Activated CD8-positive, alpha-beta memory T cell treated with anti-CD3 and anti-CD28 coated beads for 48 hours (primary cell): ENCODE data around the gene HSPBP1.
"Not testable (repeated sequence)": the region's sequence is repeated elsewhere in the genome, so short reads cannot be mapped to it uniquely, and the experiment has no call there.

Experiments
- DNase-seq, 3 experiments: peaks; one replicate each; pipeline ENCODE4 v3.0.0-alpha.2; 2020; ENCODE audit warnings: low read depth in 2 of 3, low spot score in 2 of 3

HSPBP1 gene

DNA sequence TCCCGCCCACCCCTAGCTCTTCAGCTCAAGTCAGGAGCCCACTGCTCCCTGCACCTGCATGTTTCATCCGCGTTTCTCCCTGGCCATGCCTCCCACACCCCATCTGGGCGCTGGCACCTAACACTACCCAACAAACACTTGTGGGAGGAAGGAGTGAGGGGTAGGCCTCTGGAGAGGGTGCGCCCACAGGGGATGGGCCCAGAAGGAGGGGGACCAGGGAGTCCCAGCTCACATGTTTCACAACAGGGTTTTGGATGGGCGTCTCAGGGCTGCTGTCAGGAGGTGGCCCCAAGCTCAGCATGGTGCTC, 39.2 kb downstream of the HSPBP1 start:
- DNase-seq = no peak

- no peak for DNase-seq
Observed at GRCh38 chr19:55239004-55239403, 40.9 kb downstream of the HSPBP1 start.

GRCh38 chr19:55238030-55238429, 41.9 kb downstream of the HSPBP1 start:
- DNase-seq = no peak

- no peak for DNase-seq
Observed at GRCh38 chr19:55232986-55233385, 46.9 kb downstream of the HSPBP1 start.

DNA sequence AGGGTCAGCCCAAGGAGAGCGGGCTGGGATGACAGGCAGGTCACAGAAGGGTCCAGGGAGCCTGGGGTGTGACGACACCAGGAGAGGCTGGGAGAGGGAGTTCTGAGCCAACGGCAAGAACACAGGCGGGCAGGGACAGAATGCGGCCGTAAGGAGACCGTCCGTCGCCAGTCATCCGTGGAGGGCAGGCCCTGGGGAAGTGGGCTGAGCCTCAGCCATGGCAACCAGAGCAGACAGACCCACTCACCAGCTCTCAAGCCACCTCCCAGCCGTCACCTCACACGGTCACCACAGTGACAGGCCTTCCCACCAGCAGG, 47.7 kb downstream of the HSPBP1 start:
- DNase-seq = no peak

- no peak for DNase-seq
Observed at GRCh38 chr19:55231391-55232285, 48.3 kb downstream of the HSPBP1 start.

- no peak for DNase-seq
Observed at GRCh38 chr19:55230780-55231179, 49.1 kb downstream of the HSPBP1 start.

DNA sequence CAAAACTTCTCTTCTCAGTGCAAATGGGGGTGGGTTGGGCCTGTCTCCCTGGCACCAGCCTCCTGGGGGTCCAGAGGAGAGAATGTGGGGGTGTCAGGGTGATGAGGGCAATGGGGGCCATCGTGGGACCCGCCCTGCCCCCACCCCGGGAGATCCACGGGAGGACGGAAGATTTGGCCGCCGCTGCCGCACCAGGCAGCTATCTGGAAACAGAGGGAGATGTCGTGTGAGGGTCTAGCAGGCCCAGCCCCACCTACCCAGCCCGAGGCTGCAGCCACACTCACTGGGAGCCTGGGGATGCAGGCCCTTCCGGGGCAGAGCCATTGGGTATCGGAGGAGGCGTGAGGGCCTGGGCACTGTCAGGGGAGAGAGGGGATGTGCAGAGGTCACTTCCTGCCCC, 49.6 kb downstream of the HSPBP1 start:
- DNase-seq = no peak

DNA sequence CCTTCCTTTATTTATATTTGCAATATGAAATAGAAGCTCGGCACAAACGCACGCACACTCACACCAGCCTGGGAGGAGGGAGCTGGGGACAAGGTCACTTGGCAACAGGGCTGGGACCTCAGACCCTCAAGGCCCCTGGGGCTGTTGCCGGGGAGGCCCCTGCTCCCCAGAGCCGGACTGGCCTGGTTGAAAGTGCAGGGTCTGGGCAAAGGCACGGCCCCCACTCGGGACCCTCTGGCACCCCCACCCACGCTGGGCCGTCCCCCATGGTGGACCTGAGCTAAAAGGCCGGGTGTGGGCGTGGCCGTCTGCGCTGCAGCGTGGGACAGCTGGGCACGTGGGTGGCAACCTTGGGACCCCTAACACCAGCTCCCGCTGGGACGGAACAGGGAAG, 50.1 kb downstream of the HSPBP1 start:
- no peak for DNase-seq

- no peak for DNase-seq
Observed at GRCh38 chr19:55229145-55229788, 50.6 kb downstream of the HSPBP1 start.

DNA sequence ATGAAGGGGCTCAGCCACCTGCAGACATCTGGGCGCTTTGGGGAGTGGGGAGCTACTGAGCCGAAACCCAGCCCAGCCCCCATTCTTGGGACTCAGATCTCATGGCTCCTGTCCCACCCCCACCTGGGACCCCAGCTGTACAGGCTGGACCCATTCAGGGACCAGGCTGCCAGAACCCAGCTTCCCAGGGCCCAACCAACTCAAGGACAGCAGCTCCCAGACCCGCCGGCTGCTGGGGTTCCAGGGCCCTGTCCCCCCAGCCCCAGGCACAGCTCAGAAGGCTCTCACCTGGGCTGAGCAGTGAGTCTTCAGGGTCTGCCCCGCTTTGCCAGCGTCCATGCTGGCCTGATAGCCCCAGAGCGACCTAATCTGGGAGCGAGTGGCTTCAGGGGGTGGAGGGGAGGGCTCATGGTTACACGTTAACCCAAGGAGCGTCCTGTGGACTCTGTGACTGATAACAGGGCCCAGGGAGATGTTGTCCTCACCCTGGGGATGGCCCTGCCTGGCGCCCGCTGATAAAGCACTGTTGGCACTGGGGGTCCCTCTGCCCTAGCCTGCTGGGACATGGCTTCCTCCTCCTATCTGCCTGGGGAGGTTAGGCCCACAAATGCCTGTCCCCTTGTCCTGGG, 51.4 kb downstream of the HSPBP1 start, which contains the start of gene TMEM86B:
Gene TMEM86B, minus strand, starts transcription at position 361 of the 629 bp plus-strand sequence. Its CDS starts 22 bp downstream, at position 339.
- no peak for DNase-seq

GRCh38 chr19:55228015-55228391, 51.9 kb downstream of the HSPBP1 start:
- DNase-seq = no peak

GRCh38 chr19:55227241-55228014, 52.5 kb downstream of the HSPBP1 start:
- DNase-seq = no peak

DNA sequence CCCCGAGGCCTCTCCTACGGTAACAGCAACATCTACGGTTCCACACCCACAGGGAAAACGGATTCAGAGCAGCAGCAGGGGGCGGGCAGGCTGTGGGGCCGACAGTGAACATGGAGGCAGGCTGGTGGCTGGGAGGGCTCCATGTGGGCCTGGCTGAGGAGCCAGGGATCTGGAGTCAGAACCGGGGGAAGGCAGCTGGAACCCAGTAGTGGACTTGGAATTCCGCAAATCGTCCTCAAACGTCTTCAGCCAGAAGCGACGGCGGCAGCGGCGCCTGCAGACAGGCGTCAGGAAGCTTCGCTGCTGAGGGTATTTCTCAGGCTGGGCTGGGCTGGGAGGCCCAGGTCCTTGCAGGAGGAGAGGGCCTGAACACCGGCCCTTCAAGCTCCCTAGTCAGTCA, 53.1 kb downstream of the HSPBP1 start:
- no peak for DNase-seq

DNA sequence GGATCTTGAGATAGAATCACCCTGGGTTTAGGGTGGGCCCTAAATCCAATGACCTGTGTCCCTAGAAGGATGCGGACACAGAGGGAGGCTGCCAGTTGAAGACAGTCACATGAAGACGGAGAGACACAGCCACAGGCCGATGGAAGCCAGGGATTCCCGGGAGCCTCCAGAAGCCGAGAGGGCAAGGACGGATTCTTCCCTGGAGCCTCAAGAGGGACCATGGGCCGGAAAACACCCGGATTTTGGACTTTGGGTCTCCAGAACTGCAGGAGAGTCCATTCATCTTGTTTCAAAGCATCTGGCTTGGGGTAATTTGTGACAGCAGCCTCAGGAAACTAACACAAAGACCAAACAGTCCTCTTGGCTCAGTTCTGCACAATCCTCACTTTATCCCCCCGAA, 53.6 kb downstream of the HSPBP1 start:
- no peak for DNase-seq

DNA sequence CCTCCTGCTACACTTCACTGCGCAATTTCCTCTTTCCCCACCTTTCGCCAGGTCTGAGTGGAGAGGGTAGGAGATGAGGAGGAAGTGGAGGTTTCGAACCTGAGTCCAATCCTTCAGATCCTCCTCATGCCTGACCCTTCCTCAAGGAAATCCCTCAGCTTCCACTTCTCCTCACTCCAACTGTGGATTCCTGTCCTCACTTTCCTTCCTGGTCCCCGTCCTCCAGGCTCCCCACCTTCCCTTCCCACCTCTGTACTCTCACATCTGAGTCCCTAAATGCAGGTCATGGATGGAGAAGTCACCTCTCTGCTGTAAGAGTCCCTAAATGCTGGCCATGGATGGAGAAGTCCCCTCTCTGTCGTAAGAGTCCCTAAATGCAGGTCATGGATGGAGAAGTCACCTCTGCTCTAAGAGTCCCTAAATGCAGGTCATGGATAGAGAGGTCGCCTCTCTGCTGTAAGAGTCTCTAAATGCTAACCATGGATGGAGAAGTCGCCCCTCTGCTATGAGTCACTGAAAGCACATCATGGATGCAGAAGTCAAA, 54.4 kb downstream of the HSPBP1 start:
- no peak for DNase-seq

DNA sequence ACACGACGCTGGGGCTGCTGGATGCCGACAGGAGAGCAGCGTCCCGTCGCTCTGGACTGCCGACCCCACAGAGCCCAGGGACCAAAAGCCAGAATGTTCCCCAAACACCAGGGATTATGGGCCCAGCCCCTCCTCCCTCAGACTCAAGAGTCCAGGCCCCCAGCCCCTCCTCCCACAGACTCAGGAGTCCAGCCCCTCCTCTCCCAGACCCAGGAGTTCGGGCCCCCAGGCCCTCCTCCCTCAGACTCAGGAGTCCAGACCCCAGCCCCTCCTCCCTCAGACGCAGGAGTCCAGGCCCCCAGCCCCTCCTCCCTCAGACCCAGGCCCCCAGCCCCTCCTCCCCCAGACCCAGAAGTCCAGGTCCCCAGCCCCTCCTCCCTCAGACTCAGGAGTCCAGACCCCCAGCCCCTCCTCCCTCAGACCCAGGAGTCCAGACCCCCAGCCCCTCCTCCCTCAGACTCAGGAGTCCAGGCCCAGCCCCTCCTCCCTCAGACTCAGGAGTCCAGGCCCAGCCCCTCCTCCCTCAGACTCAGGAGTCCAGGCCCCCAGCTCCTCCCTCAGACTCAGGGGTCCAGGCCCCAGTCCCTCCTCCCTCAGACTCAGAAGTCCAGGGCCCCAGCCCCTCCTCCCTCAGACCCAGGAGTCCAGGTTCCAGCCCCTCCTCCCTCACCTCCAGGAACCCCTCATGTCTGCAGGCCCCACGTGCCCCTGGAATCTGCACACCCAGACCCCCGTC, 55.1 kb downstream of the HSPBP1 start:
- not testable (repeated sequence) for DNase-seq

GRCh38 chr19:55224038-55224665, 55.8 kb downstream of the HSPBP1 start:
- DNase-seq = no peak

DNA sequence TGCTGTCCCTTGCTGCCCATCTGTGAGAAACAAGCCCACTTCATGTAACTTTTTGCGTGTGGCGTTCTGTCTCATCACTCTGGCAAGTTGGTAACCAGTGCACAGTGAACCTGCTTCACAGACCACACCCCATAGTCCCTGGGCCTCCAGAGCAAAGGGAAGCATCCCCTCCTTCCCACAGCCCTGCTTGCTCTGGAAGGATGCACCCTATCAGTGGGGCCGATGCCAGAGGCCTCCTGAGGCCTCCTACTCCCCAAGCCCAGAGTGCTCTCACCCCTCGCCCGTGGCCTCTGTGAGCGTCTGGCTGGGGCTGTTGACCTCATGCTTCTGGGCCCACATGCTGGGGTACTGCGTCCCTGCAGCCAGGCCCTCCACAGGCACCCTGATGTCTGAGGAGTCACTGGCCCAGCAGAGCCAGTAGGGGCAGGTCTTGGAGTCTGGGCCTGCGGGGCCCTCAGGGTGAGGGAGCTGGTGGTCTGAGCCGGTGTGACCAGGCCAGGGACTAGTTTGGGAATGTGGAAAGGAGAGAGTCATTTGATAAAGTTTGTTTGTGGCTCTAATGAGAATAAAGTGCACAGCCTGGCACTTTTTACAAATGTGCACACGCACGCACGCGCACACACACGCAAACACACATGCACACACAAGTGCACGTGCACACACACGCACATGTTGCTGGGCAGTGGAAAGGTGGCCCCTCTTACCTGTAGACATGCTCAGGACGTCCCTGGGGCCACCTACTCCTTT, 56.4 kb downstream of the HSPBP1 start:
- no peak for DNase-seq

DNA sequence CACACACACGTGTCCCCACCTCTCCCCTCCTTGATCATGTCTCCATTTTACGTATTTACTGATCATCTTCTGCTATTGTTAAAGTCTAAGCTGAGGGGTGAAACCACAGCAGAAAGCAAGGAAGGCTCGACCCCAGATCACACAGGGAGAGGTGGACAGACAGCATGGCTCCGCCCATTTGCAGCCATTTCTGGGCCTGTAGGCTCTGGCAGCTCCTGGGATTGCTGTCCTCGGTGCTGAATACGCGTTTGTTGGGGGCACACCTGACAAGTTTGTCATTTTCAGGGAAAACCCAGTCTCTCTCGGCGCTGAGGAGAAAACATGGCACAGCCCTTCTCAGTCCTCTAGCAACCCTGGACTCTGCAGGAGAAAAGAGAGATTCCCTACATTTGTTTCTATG, 59.4 kb downstream of the HSPBP1 start:
- DNase-seq = no peak
